ENCODE data around the gene HYI. TPM values are rescaled to one million over a fixed set of nuclear protein-coding genes. Genes with fewer than 3 reads are reported as not detected.
A peak's percentile ranks its signal among the peaks of the same experiment; 100 is the strongest.

The HYI gene
- total and polyA plus RNA-seq, 4 donors, result 26.9 to 34.9 (median 29.8) TPM

GRCh38 chr1:43454270-43455011 is 710 bp upstream of the HYI start:
- no peaks in the 10 kb centered on the region for H3K27me3 ChIP-seq (ENCODE audit: control insufficient read depth in 4 of 4, insufficient read depth in 4 of 4, low read length in 3 of 4)
- peaks cover 9 to 19% (median 12%) of the 10 kb centered on the region in 4 donors for H3K36me3 ChIP-seq (ENCODE audit: control insufficient read depth in 4 of 4, insufficient read depth in 3 of 4, low read depth in 1 of 4, low read length in 3 of 4)
- DNase-seq (ENCODE audit: low spot score), result peak; percentile 73
- peak overlapping the region; percentile 58 to 71 for H3K27ac ChIP-seq (ENCODE audit: low read depth in 1 of 2, low read length in 2 of 2)
- peak; percentile 30 for TF ChIP-seq MAX (IDR thresholded peaks at IDR 0.05)
- TF ChIP-seq FOXA2 (IDR thresholded peaks at IDR 0.05), result peak; percentile 20
- peak; percentile 77 for TF ChIP-seq YY1 (IDR thresholded peaks at IDR 0.05)
- no peak for TF ChIP-seq RAD21 (IDR thresholded peaks at IDR 0.05)
- peak; percentile 27 for TF ChIP-seq CTCF (IDR thresholded peaks at IDR 0.05; ENCODE audit: low read depth, low read length, missing input control)
- TF ChIP-seq REST (IDR thresholded peaks at IDR 0.05), result peak; percentile 54
- TF ChIP-seq JUND (IDR thresholded peaks at IDR 0.05), result no peak
- TF ChIP-seq SP1 (IDR thresholded peaks at IDR 0.05), result peak; percentile 68
- TF ChIP-seq FOXA1 (IDR thresholded peaks at IDR 0.05), result no peak
- no peak for TF ChIP-seq ATF3 (IDR thresholded peaks at IDR 0.05)
- peak; percentile 28 to 47 for TF ChIP-seq RXRA (IDR thresholded peaks at IDR 0.05)
- no peaks in the 10 kb centered on the region for H3K9me3 ChIP-seq (ENCODE audit: control insufficient read depth in 4 of 4, low read length in 3 of 4)
- H3K4me3 ChIP-seq (ENCODE audit: low read depth in 1 of 3, low read length in 3 of 3), result peak overlapping the region; percentile 67 to 80 (median 76)
- WGBS, result 10% methylated on average over 19 of the region's 19 CpGs
- peak overlapping the region; percentile 52 to 72 for H3K9ac ChIP-seq (ENCODE audit: low read depth in 1 of 2, low read length in 2 of 2)
- H3K4me1 ChIP-seq (ENCODE audit: control insufficient read depth in 4 of 4, insufficient read depth in 4 of 4, low read length in 3 of 4), result peaks cover 0 to 31% (median 19%) of the 10 kb centered on the region in 4 donors

- peaks cover 9 to 47% (median 33%) of the 10 kb centered on the region in 4 donors for H3K4me1 ChIP-seq (ENCODE audit: control insufficient read depth in 4 of 4, insufficient read depth in 4 of 4, low read length in 3 of 4)
- peaks cover 9 to 19% (median 15%) of the 10 kb centered on the region in 4 donors for H3K36me3 ChIP-seq (ENCODE audit: control insufficient read depth in 4 of 4, insufficient read depth in 3 of 4, low read depth in 1 of 4, low read length in 3 of 4)
- peak overlapping the region; percentile 11 to 76 (median 39) for H3K4me3 ChIP-seq (ENCODE audit: low read depth in 1 of 3, low read length in 3 of 3)
- no peaks in the 10 kb centered on the region for H3K9me3 ChIP-seq (ENCODE audit: control insufficient read depth in 4 of 4, low read length in 3 of 4)
- peak overlapping the region; percentile 58 to 80 for H3K27ac ChIP-seq (ENCODE audit: low read depth in 1 of 2, low read length in 2 of 2)
- no peaks in the 10 kb centered on the region for H3K27me3 ChIP-seq (ENCODE audit: control insufficient read depth in 4 of 4, insufficient read depth in 4 of 4, low read length in 3 of 4)
- DNase-seq (ENCODE audit: low spot score), result no peak
- peak overlapping the region in 1 of 2 donors; percentile 79 for H3K9ac ChIP-seq (ENCODE audit: low read depth in 1 of 2, low read length in 2 of 2)
- no peak for TF ChIP-seq HNF4A (conservative IDR thresholded peaks at IDR 0.05)
- TF ChIP-seq ZBTB33 (IDR thresholded peaks at IDR 0.05), result no peak
- TF ChIP-seq CTCF (IDR thresholded peaks at IDR 0.05; ENCODE audit: low read depth, low read length, missing input control), result no peak
- no peak for TF ChIP-seq YY1 (IDR thresholded peaks at IDR 0.05)
- WGBS, result 18% methylated on average over 10 of the region's 10 CpGs
Measured at GRCh38 chr1:43452789-43453441, 816 bp downstream of the HYI start.

Data from liver (tissue), 9 donors.